ENCODE measurements around the gene WWTR1. TPM values are rescaled to one million over a fixed set of nuclear protein-coding genes. Genes with fewer than 3 reads are reported as not detected.

Gene WWTR1
- polyA plus RNA-seq, 1 experiment = 119 TPM

DNA sequence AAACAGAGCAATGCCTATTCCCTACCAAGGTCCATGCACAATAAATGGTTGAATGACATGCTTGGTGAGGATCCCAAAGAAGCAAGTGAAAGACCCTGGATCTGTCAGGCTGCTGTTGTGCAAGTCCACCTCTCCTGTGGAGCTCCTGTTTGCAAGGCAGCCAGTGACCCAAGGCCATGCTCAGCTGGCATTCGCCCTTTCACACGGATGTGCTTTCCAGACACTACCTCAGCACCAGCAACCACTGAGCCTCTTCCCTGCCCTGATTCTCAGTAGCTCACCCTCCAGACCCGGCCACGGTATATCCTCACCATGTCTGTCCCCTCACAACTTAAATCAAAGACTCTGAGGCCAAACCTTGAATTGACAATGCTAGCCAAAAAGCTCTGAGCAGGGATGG lies 23.3 kb downstream of the WWTR1 start:
- no peak overlapping the region for H3K4me3 ChIP-seq (ENCODE audit: low read depth, low read length)
- POLR2A ChIA-PET = no interaction called here
- no peaks in the 10 kb centered on the region; the same call in none of the 2 replicates for H3K36me3 ChIP-seq (ENCODE audit: control insufficient read depth, insufficient read depth, low read length)
- CTCF ChIA-PET = interaction anchor here (0.6 to 1.2 kb wide), 3 partner anchors 8 to 303 kb away, joined by 3 read pairs; no protein-coding TSS in a partner anchor
- no peak for DNase-seq (ENCODE audit: low read depth)
- no peaks in the 10 kb centered on the region for H3K27me3 ChIP-seq (ENCODE audit: control insufficient read depth, insufficient read depth, low read length)
- TF ChIP-seq, protein P1, sequence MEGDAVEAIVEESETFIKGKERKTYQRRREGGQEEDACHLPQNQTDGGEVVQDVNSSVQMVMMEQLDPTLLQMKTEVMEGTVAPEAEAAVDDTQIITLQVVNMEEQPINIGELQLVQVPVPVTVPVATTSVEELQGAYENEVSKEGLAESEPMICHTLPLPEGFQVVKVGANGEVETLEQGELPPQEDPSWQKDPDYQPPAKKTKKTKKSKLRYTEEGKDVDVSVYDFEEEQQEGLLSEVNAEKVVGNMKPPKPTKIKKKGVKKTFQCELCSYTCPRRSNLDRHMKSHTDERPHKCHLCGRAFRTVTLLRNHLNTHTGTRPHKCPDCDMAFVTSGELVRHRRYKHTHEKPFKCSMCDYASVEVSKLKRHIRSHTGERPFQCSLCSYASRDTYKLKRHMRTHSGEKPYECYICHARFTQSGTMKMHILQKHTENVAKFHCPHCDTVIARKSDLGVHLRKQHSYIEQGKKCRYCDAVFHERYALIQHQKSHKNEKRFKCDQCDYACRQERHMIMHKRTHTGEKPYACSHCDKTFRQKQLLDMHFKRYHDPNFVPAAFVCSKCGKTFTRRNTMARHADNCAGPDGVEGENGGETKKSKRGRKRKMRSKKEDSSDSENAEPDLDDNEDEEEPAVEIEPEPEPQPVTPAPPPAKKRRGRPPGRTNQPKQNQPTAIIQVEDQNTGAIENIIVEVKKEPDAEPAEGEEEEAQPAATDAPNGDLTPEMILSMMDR (IDR thresholded peaks at IDR 0.05; ENCODE audit: insufficient read depth, low read depth, low read length) = no peak

DNA sequence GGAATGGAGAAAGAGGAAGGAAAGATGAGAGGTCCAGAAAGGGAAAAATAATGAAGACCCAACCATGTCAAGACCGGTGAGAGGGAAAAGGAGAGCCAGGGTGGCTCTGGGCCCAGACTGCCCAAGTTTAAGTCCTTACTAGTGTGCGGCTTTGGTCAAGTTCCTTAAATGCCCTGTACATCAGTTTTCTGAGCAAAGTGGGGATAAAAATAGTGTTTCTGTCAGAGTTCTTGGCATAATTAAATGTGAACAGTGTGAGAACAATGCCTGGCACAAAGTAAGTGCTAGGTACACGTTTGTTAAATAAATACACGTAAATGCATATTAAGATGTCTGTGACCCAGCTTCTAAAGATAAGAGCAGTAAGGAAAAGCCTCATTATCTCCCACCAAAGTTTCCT lies 23.8 kb downstream of the WWTR1 start:
- no peaks in the 10 kb centered on the region for H3K27me3 ChIP-seq (ENCODE audit: control insufficient read depth, insufficient read depth, low read length)
- H3K36me3 ChIP-seq (ENCODE audit: control insufficient read depth, insufficient read depth, low read length) = no peaks in the 10 kb centered on the region; the same call in none of the 2 replicates
- ChIA-PET CTCF (interaction anchor here (0.6 to 1.2 kb wide), 2 partner anchors 9 to 304 kb away, joined by 3 read pairs; no protein-coding TSS in a partner anchor), POLR2A (no interaction called here)
- TF ChIP-seq, protein P1 (IDR thresholded peaks at IDR 0.05; ENCODE audit: insufficient read depth, low read depth, low read length) = no peak
- no peak overlapping the region for H3K4me3 ChIP-seq (ENCODE audit: low read depth, low read length)
- no peak for DNase-seq (ENCODE audit: low read depth)

DNA sequence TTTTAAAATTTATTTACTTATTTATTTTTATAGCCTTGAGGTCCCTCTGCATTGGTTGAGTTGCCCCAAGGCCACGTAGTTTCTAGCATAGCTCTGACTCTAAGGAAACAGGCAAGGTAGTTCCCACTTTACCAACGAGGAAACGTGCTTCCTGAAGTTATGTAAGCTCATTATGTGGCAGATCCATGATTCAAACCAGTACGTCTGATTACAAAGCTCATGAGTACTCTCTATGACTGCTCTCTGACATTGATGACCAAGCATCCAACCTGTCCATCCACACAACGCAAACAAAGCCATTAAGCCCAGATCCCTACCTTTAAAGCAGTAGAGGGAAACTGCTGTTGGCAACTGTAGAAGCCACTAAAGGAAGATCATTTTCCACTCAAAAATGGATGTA lies 25.6 kb downstream of the WWTR1 start:
- ChIA-PET POLR2A (no interaction called here), CTCF (interaction anchor here (1.6 kb wide), 1 partner anchor 8 kb away, joined by 5 read pairs; no protein-coding TSS in a partner anchor)
- no peaks in the 10 kb centered on the region for H3K27me3 ChIP-seq (ENCODE audit: control insufficient read depth, insufficient read depth, low read length)
- no peaks in the 10 kb centered on the region; the same call in none of the 2 replicates for H3K36me3 ChIP-seq (ENCODE audit: control insufficient read depth, insufficient read depth, low read length)
- no peak overlapping the region for H3K4me3 ChIP-seq (ENCODE audit: low read depth, low read length)
- TF ChIP-seq, protein P1 (IDR thresholded peaks at IDR 0.05; ENCODE audit: insufficient read depth, low read depth, low read length) = no peak
- DNase-seq (ENCODE audit: low read depth) = no peak

DNA sequence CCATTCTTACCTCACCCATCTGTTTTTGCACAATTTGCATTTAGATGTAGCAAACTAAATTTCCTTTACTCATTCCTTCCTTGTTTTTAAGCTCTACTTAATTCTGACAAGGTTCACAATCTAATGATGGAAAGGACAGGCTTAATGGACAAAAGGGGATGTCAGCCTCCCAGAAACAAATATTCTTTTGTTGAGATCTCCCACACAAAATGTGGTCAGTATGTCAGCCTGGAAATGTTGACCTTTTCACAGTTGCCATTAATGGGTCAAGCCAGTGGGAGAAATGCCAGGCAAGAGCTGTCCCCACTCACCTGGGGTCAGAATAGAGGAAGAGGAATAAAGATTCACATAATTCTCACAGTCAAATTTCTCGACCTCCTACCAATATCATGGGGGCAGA lies 27.0 kb downstream of the WWTR1 start:
- CTCF ChIA-PET = interaction anchor here (1.2 kb wide), 1 partner anchor 61 kb away, joined by 3 read pairs; no protein-coding TSS in a partner anchor
- TF ChIP-seq, protein P1 (IDR thresholded peaks at IDR 0.05; ENCODE audit: insufficient read depth, low read depth, low read length) = no peak
- Histone ChIP-seq H3K27me3 (ENCODE audit: control insufficient read depth, insufficient read depth, low read length) (no peaks in the 10 kb centered on the region), H3K4me3 (ENCODE audit: low read depth, low read length) (no peak overlapping the region), H3K36me3 (ENCODE audit: control insufficient read depth, insufficient read depth, low read length) (no peaks in the 10 kb centered on the region; the same call in none of the 2 replicates)
- POLR2A ChIA-PET = no interaction called here
- no peak for DNase-seq (ENCODE audit: low read depth)

DNA sequence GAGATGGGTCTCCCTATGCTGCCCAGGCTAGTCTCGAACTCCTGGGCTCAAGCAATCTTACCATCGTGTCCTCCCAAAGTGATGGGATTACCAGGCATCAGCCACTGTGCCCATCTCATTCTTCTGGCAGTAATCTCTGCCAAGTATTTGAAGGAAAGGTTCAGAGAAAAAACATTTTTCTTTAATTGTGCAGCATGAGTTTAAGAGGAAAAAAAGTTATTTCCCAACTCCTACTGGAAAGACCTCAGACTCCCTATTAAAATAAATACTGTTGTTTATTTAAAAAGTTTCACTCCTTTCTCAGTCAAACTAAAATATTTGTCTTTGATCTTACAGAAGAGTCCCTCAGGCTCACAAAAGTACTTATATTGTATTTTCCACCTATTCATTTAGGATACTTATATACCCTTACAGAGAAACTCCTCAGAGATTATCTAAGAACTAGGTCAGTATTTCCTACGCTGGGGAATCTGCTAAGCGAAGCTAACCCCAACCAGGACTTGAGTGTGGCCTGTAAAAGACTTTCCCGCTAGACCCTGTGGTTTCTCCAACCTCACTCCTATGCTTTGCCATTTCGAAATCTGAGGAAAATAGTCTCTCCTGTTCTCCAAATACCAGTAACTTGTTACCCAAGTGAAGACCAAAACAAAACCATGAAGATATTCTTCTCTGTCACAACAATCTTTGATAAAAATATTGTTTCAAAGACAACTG lies 28.7 kb downstream of the WWTR1 start:
- POLR2A ChIA-PET = no interaction called here
- H3K4me3 ChIP-seq (ENCODE audit: low read depth, low read length) = no peak overlapping the region
- no peak for DNase-seq (ENCODE audit: low read depth)
- TF ChIP-seq, protein P1 (IDR thresholded peaks at IDR 0.05; ENCODE audit: insufficient read depth, low read depth, low read length) = no peak
- H3K27me3 ChIP-seq (ENCODE audit: control insufficient read depth, insufficient read depth, low read length) = no peaks in the 10 kb centered on the region
- CTCF ChIA-PET = no interaction called here
- no peaks in the 10 kb centered on the region; the same call in none of the 2 replicates for H3K36me3 ChIP-seq (ENCODE audit: control insufficient read depth, insufficient read depth, low read length)
